ENCODE results near the gene IGSF21. TPM values are rescaled to one million over a fixed set of nuclear protein-coding genes. Genes with fewer than 3 reads are reported as not detected.

IGSF21 gene
- total RNA-seq, 1 donor from 2014 or later: 3.2 TPM

DNA sequence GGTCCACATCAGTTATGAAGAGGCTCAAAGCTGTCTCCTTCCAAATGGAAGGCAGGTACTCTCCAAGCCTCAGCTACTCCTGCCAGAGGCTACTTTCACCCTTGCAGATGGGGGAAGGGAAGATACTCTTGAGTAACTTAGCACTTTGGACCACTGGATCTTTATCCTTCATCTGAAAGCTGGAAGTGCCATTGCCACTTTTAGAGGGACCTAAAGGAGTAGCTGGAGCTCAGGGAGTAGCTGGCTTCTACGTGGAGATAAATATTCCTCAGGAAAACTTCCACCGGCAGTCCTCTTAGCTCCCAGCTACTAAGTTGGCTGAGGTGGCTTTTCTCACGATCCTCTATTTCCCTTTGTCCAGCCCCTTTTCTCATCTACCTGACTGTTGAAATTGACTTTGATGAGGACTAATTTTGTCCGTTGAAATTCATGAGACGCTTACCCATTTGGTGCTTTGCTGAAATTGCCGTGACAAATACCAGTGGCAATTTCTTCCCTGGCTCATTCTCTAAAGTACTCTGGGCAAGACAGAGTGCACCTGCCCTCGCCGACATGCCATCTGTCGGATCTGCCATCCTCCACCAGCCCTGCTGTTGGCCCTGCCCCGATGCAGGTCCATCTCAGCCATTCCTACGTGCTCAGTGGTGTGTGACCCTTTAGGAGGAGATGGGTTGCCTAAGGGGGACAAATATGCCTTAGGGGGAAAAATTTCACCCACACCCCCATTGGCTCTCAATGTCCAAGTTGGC is 13.6 kb downstream of the IGSF21 start:
- Histone ChIP-seq H3K27ac (no peak overlapping the region), H3K36me3 (no peaks in the 10 kb centered on the region), H3K4me3 (no peak overlapping the region), H3K27me3 (no peaks in the 10 kb centered on the region), H3K4me1 (no peaks in the 10 kb centered on the region), H3K9me3 (no peaks in the 10 kb centered on the region)
- DNase-seq (ENCODE audit: extremely low spot score in 2 of 2): no peak
- no peak for TF ChIP-seq POLR2A (IDR thresholded peaks at IDR 0.05)
- no peak for TF ChIP-seq POLR2AphosphoS5 (IDR thresholded peaks at IDR 0.05; ENCODE audit: insufficient read depth in 1 of 2, low read depth in 1 of 2)
- TF ChIP-seq, protein P1, sequence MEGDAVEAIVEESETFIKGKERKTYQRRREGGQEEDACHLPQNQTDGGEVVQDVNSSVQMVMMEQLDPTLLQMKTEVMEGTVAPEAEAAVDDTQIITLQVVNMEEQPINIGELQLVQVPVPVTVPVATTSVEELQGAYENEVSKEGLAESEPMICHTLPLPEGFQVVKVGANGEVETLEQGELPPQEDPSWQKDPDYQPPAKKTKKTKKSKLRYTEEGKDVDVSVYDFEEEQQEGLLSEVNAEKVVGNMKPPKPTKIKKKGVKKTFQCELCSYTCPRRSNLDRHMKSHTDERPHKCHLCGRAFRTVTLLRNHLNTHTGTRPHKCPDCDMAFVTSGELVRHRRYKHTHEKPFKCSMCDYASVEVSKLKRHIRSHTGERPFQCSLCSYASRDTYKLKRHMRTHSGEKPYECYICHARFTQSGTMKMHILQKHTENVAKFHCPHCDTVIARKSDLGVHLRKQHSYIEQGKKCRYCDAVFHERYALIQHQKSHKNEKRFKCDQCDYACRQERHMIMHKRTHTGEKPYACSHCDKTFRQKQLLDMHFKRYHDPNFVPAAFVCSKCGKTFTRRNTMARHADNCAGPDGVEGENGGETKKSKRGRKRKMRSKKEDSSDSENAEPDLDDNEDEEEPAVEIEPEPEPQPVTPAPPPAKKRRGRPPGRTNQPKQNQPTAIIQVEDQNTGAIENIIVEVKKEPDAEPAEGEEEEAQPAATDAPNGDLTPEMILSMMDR (IDR thresholded peaks at IDR 0.05): no peak
- intact Hi-C loops (cut with DNase I): no loop called here

DNA sequence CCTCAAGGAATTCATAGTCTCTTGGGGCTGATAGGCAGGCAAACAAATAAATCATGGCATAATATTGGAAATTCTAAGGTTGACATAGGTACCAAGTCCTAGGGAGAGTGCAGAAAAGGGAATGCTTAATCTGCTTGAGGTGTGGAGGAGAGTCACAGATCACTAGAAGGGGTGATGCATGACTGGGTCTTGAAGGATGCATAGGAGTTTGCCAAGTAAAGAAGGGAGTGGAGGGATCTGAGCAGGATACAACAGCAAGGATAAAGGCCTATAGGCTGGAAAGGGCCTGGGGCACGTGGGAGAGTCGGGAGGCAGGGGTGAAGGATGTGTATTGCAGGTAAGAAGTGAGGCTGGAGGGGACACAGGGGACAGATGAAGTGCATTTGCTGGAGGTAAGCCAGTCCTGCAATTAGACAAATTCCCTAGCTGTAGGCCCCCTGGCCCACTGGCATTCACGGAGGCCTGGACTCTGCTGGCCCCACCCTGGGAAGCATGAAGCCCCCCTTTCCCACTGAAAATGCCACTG is 15.9 kb downstream of the IGSF21 start:
- TF ChIP-seq POLR2A (IDR thresholded peaks at IDR 0.05) (no peak), POLR2AphosphoS5 (IDR thresholded peaks at IDR 0.05; ENCODE audit: insufficient read depth in 1 of 2, low read depth in 1 of 2) (no peak)
- TF ChIP-seq, protein P1 (IDR thresholded peaks at IDR 0.05): no peak
- H3K9me3 ChIP-seq: no peaks in the 10 kb centered on the region
- H3K27me3 ChIP-seq: no peaks in the 10 kb centered on the region
- H3K27ac ChIP-seq: no peak overlapping the region
- DNase-seq (ENCODE audit: extremely low spot score in 2 of 2): no peak
- H3K36me3 ChIP-seq: no peaks in the 10 kb centered on the region
- no peak overlapping the region for H3K4me3 ChIP-seq
- H3K4me1 ChIP-seq: no peaks in the 10 kb centered on the region
- intact Hi-C loops (cut with DNase I): no loop called here

DNA sequence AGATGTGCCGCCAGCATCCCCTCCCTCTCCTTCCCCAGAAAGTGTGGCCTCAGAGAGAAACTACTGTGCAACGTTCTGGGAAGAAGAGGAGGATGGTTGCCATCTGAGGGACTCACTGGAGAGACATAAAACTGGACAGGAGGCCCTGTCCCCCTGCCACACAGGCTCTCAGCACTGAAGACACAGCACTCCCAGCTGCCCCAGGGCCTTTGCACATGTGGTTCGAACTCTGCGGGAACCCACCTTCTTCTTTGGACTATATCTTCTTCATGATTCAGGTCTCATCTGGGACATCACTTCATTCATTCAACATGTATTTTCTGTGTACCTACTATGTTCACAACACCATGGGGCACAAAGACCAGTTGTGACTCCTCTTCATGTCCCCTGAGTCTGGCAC is 17.4 kb downstream of the IGSF21 start:
- intact Hi-C loops (cut with DNase I): no loop called here
- TF ChIP-seq, protein P1 (IDR thresholded peaks at IDR 0.05): no peak
- TF ChIP-seq POLR2A (IDR thresholded peaks at IDR 0.05) (no peak), POLR2AphosphoS5 (IDR thresholded peaks at IDR 0.05; ENCODE audit: insufficient read depth in 1 of 2, low read depth in 1 of 2) (no peak)
- H3K9me3 ChIP-seq: no peaks in the 10 kb centered on the region
- no peaks in the 10 kb centered on the region for H3K4me1 ChIP-seq
- H3K36me3 ChIP-seq: no peaks in the 10 kb centered on the region
- H3K27ac ChIP-seq: no peak overlapping the region
- no peak overlapping the region for H3K4me3 ChIP-seq
- DNase-seq (ENCODE audit: extremely low spot score in 2 of 2): no peak
- H3K27me3 ChIP-seq: no peaks in the 10 kb centered on the region

- no peaks in the 10 kb centered on the region for H3K4me1 ChIP-seq
- no peak overlapping the region for H3K27ac ChIP-seq
- no peak for DNase-seq (ENCODE audit: extremely low spot score in 2 of 2)
- no peaks in the 10 kb centered on the region for H3K36me3 ChIP-seq
- no peaks in the 10 kb centered on the region for H3K27me3 ChIP-seq
- TF ChIP-seq POLR2AphosphoS5 (IDR thresholded peaks at IDR 0.05; ENCODE audit: insufficient read depth in 1 of 2, low read depth in 1 of 2) (no peak), POLR2A (IDR thresholded peaks at IDR 0.05) (no peak)
- TF ChIP-seq, protein P1 (IDR thresholded peaks at IDR 0.05): no peak
- H3K9me3 ChIP-seq: no peaks in the 10 kb centered on the region
- H3K4me3 ChIP-seq: no peak overlapping the region
- intact Hi-C loops (cut with DNase I): no loop called here
Observed at GRCh38 chr1:18126616-18127015, 19.0 kb downstream of the IGSF21 start.

DNA sequence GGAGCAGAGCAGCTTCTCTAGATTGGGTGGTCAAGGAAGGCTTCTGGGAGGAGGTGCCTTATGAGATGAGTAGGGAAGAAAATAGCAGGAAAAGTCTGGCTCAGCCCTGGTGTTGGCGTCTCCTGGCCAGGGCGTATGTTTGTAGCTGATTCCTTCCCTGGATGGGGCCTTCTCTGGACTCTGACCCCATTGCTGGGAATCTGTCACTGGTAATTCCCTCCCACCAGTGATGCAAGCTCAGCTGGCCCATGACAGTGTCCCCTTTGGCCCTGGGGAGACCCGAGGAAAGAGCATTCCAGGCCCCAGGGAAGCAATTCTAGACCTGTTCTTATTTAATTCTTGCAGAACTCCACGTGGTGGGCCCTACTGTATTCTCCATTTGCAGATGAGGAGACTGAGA is 20.7 kb downstream of the IGSF21 start:
- H3K36me3 ChIP-seq: no peaks in the 10 kb centered on the region
- H3K4me3 ChIP-seq: no peak overlapping the region
- DNase-seq (ENCODE audit: extremely low spot score in 2 of 2): no peak
- H3K4me1 ChIP-seq: peaks cover 4% of the 10 kb centered on the region
- intact Hi-C loops (cut with DNase I): no loop called here
- no peaks in the 10 kb centered on the region for H3K27me3 ChIP-seq
- TF ChIP-seq POLR2AphosphoS5 (IDR thresholded peaks at IDR 0.05; ENCODE audit: insufficient read depth in 1 of 2, low read depth in 1 of 2): no peak
- no peak for TF ChIP-seq POLR2A (IDR thresholded peaks at IDR 0.05)
- TF ChIP-seq, protein P1 (IDR thresholded peaks at IDR 0.05): no peak
- no peaks in the 10 kb centered on the region for H3K9me3 ChIP-seq
- H3K27ac ChIP-seq: no peak overlapping the region

Measured in vagina (tissue), 2 donors.